Mucosa of descending colon (tissue), 3 donors: ENCODE measurements around the gene RER1. TPM values are rescaled to one million over a fixed set of nuclear protein-coding genes. Genes with fewer than 3 reads are reported as not detected.

Source experiments
- ATAC-seq: fragments of 200-7000 bp; cut with Tn5 transposase; one replicate; pipeline ENCODE4 v1.9.1; 2020; ENCODE audit warnings: mild to moderate bottlenecking, moderate library complexity
- DNase-seq, 3 donors: peaks; one replicate each; pipeline ENCODE4 v3.0.0-alpha.2; 2020
- H3K36me3 ChIP-seq: fragments of 200-600 bp; one replicate; pipeline ENCODE4 v1.8.0; 2021; ENCODE audit warnings: low read depth, mild to moderate bottlenecking
- H3K4me1 ChIP-seq: fragments of 200-600 bp; one replicate; pipeline ENCODE4 v1.8.0; 2021; ENCODE audit warnings: low read depth, mild to moderate bottlenecking
- H3K4me3 ChIP-seq: fragments of 200-600 bp; one replicate; pipeline ENCODE4 v1.8.0; 2021; ENCODE audit warnings: mild to moderate bottlenecking
- H3K9me3 ChIP-seq: fragments of 200-600 bp; one replicate; pipeline ENCODE4 v1.8.0; 2021; ENCODE audit warnings: mild to moderate bottlenecking
- CTCF ChIP-seq: fragments of 200-600 bp; IDR thresholded peaks from one replicate; pipeline ENCODE4 v1.8.0; 2022; ENCODE audit warnings: antibody characterized with exemption, mild to moderate bottlenecking
- intact Hi-C, 2 donors: fragments of 100-400 bp; cut with DNase I in 1 of 2; cut with micrococcal nuclease in 1 of 2; formaldehyde crosslinking; loops; one replicate each; pipeline versions ENCODE4 v1.11.0 to v1.11.1; 2022; cut with DNase I, micrococcal nuclease
- total RNA-seq, 3 donors: library from RNA; stranded (reverse); fragmentation: NEBNext Ultra II Directional in 2 of 3; extraction: Animal tissue kit (Norgen Biotek cat#: 25700) in 2 of 3; gene quantifications; one replicate each; pipeline versions ENCODE4 v1.2.1 to v1.2.4, GENCODE V29; 2021 to 2023
- donor health status: DM: no; HTN: no; CAD: no; lungs with moderate emphysema.
- donor health status: DM: no; HTN: no; CAD: no.
- donor health status: DM: no; HTN: yes; CAD: no.

The RER1 gene
- total RNA-seq, 3 donors from 2014 or later, result 151 to 217 (median 193) TPM

- ATAC-seq, result no peak
- H3K9me3 ChIP-seq, result no peaks in the 10 kb centered on the region
- no peak overlapping the region for H3K4me3 ChIP-seq
- DNase-seq, result no peak
- H3K4me1 ChIP-seq, result no peaks in the 10 kb centered on the region
- no peak for TF ChIP-seq CTCF
- intact Hi-C loops, result no loop called here
- H3K36me3 ChIP-seq, result no peaks in the 10 kb centered on the region
Measured at GRCh38 chr1:2451741-2452140, 60.1 kb downstream of the RER1 start.

GRCh38 chr1:2452201-2452931, 60.7 kb downstream of the RER1 start:
- no peak for TF ChIP-seq CTCF
- no peaks in the 10 kb centered on the region for H3K4me1 ChIP-seq
- intact Hi-C loops, result no loop called here
- H3K4me3 ChIP-seq, result no peak overlapping the region
- no peaks in the 10 kb centered on the region for H3K9me3 ChIP-seq
- no peaks in the 10 kb centered on the region for H3K36me3 ChIP-seq
- ATAC-seq, result no peak
- DNase-seq, result no peak

- no peak for TF ChIP-seq CTCF
- Histone ChIP-seq H3K4me1 (no peaks in the 10 kb centered on the region), H3K36me3 (no peaks in the 10 kb centered on the region), H3K4me3 (no peak overlapping the region), H3K9me3 (no peaks in the 10 kb centered on the region)
- intact Hi-C loops, result no loop called here
- DNase-seq (no peak), ATAC-seq (no peak)
Measured at GRCh38 chr1:2452932-2453315, 61.3 kb downstream of the RER1 start.

- TF ChIP-seq CTCF, result no peak
- ATAC-seq (no peak), DNase-seq (no peak)
- H3K4me1 ChIP-seq, result no peaks in the 10 kb centered on the region
- intact Hi-C loops, result no loop called here
- H3K36me3 ChIP-seq, result no peaks in the 10 kb centered on the region
- no peak overlapping the region for H3K4me3 ChIP-seq
- no peaks in the 10 kb centered on the region for H3K9me3 ChIP-seq
Measured at GRCh38 chr1:2454227-2454626, 62.6 kb downstream of the RER1 start.

Other genes with a start within 250 kb of the RER1 start
- gene FAAP20, start 197.1 kb upstream of the RER1 start, total RNA-seq, result 10 to 100 TPM; 23.4 to 42.6 (median 32.0) TPM
- gene SKI, start 163.5 kb upstream of the RER1 start, total RNA-seq, result 10 to 100 TPM; 26.8 to 86.6 (median 29.0) TPM
- gene MORN1, start 287 bp upstream of the RER1 start, total RNA-seq, result 10 to 100 TPM; 13.1 to 17.4 (median 13.4) TPM
- gene PEX10, start 20.7 kb downstream of the RER1 start, total RNA-seq, result 10 to 100 TPM; 13.4 to 20.4 (median 18.4) TPM
- gene PLCH2, start 84.4 kb downstream of the RER1 start, total RNA-seq, result 1 to 10 TPM; 1.2 to 6.8 (median 1.9) TPM
- gene PANK4, start 134.8 kb downstream of the RER1 start, total RNA-seq, result 10 to 100 TPM; 28.1 to 51.6 (median 44.7) TPM
- 1 to 10 TPM; 1.3 to 7.8 (median 1.6) TPM for gene HES5, start 138.4 kb downstream of the RER1 start, total RNA-seq
- gene TNFRSF14, start 164.5 kb downstream of the RER1 start, total RNA-seq, result 100 to 1,000 TPM; 143 to 206 (median 146) TPM
- 10 to 100 TPM; 45.2 to 65.5 (median 48.3) TPM for gene PRXL2B, start 194.9 kb downstream of the RER1 start, total RNA-seq
- gene MMEL1, start 241.2 kb downstream of the RER1 start, total RNA-seq, result 10 to 100 TPM in 1 of 3 donors, 1 to 10 TPM in 2; 4.2 to 10.9 (median 9.4) TPM